ENCODE data around the gene SH3RF3.

Gene SH3RF3

GRCh38 chr2:109369671-109370191 lies 240.7 kb downstream of the SH3RF3 start:
- no peak for DNase-seq

- DNase-seq, result no peak
Observed at GRCh38 chr2:109370399-109371035, 241.5 kb downstream of the SH3RF3 start.

- no peak for DNase-seq
Observed at GRCh38 chr2:109371481-109372170, 242.6 kb downstream of the SH3RF3 start.

- no peak for DNase-seq
Observed at GRCh38 chr2:109372171-109372568, 243.2 kb downstream of the SH3RF3 start.

- DNase-seq, result no peak
Observed at GRCh38 chr2:109372614-109373013, 243.6 kb downstream of the SH3RF3 start.

GRCh38 chr2:109373791-109374547 lies 245.0 kb downstream of the SH3RF3 start:
- DNase-seq, result no peak

GRCh38 chr2:109374548-109375130 lies 245.6 kb downstream of the SH3RF3 start:
- DNase-seq, result no peak

- DNase-seq, result no peak
Observed at GRCh38 chr2:109375131-109375561, 246.1 kb downstream of the SH3RF3 start.

- DNase-seq, result no peak
Observed at GRCh38 chr2:109375656-109376055, 246.7 kb downstream of the SH3RF3 start.

GRCh38 chr2:109376115-109376514 lies 247.1 kb downstream of the SH3RF3 start:
- no peak for DNase-seq

GRCh38 chr2:109376796-109377495 lies 247.9 kb downstream of the SH3RF3 start:
- DNase-seq, result no peak

- no peak for DNase-seq
Observed at GRCh38 chr2:109377976-109378375, 249.0 kb downstream of the SH3RF3 start.

GRCh38 chr2:109378682-109379081 lies 249.7 kb downstream of the SH3RF3 start:
- DNase-seq, result no peak

- DNase-seq, result no peak
Observed at GRCh38 chr2:109379507-109379906, 250.5 kb downstream of the SH3RF3 start.

- no peak for DNase-seq
Observed at GRCh38 chr2:109380502-109381326, 251.7 kb downstream of the SH3RF3 start.

- no peak for DNase-seq
Observed at GRCh38 chr2:109381327-109381820, 252.4 kb downstream of the SH3RF3 start.

GRCh38 chr2:109382226-109382895 lies 253.4 kb downstream of the SH3RF3 start:
- DNase-seq, result no peak

GRCh38 chr2:109382951-109383350 lies 253.9 kb downstream of the SH3RF3 start:
- DNase-seq, result no peak

- DNase-seq, result no peak
Observed at GRCh38 chr2:109383505-109384307, 254.7 kb downstream of the SH3RF3 start.

Measured in activated CD4-positive, alpha-beta T cell treated with anti-CD3 and anti-CD28 coated beads, Interleukin-2, amount 50 U/mL, for 1 hour (primary cell).